ENCODE results near the gene KIAA1191. TPM values are rescaled to one million over a fixed set of nuclear protein-coding genes. Genes with fewer than 3 reads are reported as not detected.

KIAA1191 gene
- total RNA-seq, 3 donors from 2014 or later (not counting 1 experiment from before 2014, with no cell fraction given), result 36.8 to 76.3 (median 75.7) TPM

- peak overlapping the region; percentile 89 for H3K4me3 Mint-ChIP-seq
- Histone ChIP-seq H3K36me3 (ENCODE audit: control insufficient read depth, insufficient read depth, low read length) (no peaks in the 10 kb centered on the region), H3K27me3 (ENCODE audit: control insufficient read depth, insufficient read depth, low read length) (no peaks in the 10 kb centered on the region), H3K4me1 (ENCODE audit: control insufficient read depth, insufficient read depth, low read length) (peaks cover 20% of the 10 kb centered on the region), H3K9me3 (ENCODE audit: control insufficient read depth, insufficient read depth, low read length) (peaks cover 3% of the 10 kb centered on the region), H3K27ac (ENCODE audit: low read length) (no peak overlapping the region), H3K4me3 (ENCODE audit: low read length) (no peak overlapping the region)
- peaks cover 8 to 20% of the 10 kb centered on the region in 2 donors for H3K4me1 Mint-ChIP-seq
- no peak for ATAC-seq
- H3K36me3 Mint-ChIP-seq, result peaks cover 6% of the 10 kb centered on the region
- no peaks in the 10 kb centered on the region for H3K9me3 Mint-ChIP-seq
- H3K27me3 Mint-ChIP-seq (ENCODE audit: low read depth in 2 of 2), result peaks cover 0 to 16% of the 10 kb centered on the region in 2 donors
- intact Hi-C loops (cut with micrococcal nuclease), result no loop called here
- no peak for TF ChIP-seq CTCF (IDR thresholded peaks at IDR 0.05)
- DNase-seq, result no peak
- WGBS (ENCODE audit: insufficient coverage), result 89% methylated on average over 38 of the region's 38 CpGs
- H3K27ac Mint-ChIP-seq, result no peak overlapping the region
Observed at GRCh38 chr5:176366232-176366894, 4.8 kb upstream of the KIAA1191 start.

DNA sequence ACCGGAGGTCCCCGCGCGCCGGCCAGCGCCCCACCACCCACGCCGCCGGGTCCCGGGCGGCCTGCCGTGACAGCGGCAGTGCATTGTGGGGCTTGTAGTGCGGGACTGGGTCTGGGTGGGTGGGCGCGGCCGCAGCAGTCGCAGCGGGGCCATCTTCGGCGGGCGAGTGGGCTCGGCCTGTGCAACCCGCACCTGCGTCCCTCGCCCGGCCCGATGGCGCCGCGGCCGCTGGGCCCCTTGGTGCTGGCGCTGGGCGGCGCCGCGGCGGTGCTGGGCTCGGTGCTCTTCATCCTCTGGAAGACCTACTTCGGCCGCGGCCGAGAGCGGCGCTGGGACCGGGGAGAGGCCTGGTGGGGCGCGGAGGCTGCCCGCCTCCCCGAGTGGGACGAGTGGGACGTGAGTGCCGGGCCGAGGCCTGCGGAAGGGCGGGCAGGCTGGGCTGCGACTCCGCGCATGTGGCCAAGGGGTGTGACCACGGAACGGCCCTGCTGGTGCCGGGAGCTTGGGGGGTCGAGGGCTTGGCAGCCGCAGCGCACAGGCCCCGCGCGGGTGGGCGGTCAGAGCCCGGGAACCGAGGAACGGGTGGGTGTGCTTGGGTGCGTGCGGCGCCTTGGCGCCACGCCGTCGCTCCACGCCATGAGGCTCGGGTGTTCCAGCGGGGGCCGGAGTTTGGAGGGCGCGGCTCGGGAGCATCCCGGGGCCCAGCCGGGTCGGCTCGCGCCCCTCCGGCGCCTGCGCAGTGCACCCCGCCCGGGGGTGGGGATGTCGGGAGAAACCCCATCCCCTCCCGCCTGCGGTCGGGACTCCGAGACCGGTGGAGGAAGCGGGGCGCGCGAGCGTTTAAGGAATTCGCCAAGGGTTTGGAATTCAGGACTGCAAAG lies 4.0 kb upstream of the KIAA1191 start, which contains the start of gene ARL10:
Gene ARL10 (plus strand): TSS at position 137 of the 881 bp plus-strand sequence. CDS start 77 bp downstream, at position 214.
- Histone ChIP-seq H3K4me3 (ENCODE audit: low read length) (peak within 1 kb of the TSS; percentile 63), H3K27me3 (ENCODE audit: control insufficient read depth, insufficient read depth, low read length) (no peaks in the 10 kb centered on the region), H3K9me3 (ENCODE audit: control insufficient read depth, insufficient read depth, low read length) (peaks cover 3% of the 10 kb centered on the region), H3K27ac (ENCODE audit: low read length) (peak within 1 kb of the TSS; percentile 53), H3K4me1 (ENCODE audit: control insufficient read depth, insufficient read depth, low read length) (peaks cover 28% of the 10 kb centered on the region), H3K36me3 (ENCODE audit: control insufficient read depth, insufficient read depth, low read length) (no peaks in the 10 kb centered on the region)
- Mint-ChIP-seq H3K27ac (no peak within 1 kb of the TSS), H3K4me3 (peak within 1 kb of the TSS; percentile 79), H3K4me1 (peaks cover 15 to 27% of the 10 kb centered on the region in 2 donors), H3K27me3 (ENCODE audit: low read depth in 2 of 2) (peaks cover 0 to 16% of the 10 kb centered on the region in 2 donors), H3K36me3 (peaks cover 6% of the 10 kb centered on the region), H3K9me3 (no peaks in the 10 kb centered on the region)
- intact Hi-C loops (cut with micrococcal nuclease), result no loop called here
- ATAC-seq (peak in 2 of 3 donors; percentile 4 to 9), DNase-seq (peak in 1 of 2 donors; percentile 66)
- no peak for TF ChIP-seq CTCF (IDR thresholded peaks at IDR 0.05)
- WGBS (ENCODE audit: insufficient coverage), result 1% methylated on average over 108 of the region's 108 CpGs

- TF ChIP-seq CTCF (IDR thresholded peaks at IDR 0.05), result no peak
- Histone ChIP-seq H3K4me3 (ENCODE audit: low read length) (peak overlapping the region; percentile 63), H3K27me3 (ENCODE audit: control insufficient read depth, insufficient read depth, low read length) (no peaks in the 10 kb centered on the region), H3K9me3 (ENCODE audit: control insufficient read depth, insufficient read depth, low read length) (peaks cover 3% of the 10 kb centered on the region), H3K27ac (ENCODE audit: low read length) (peak overlapping the region; percentile 53), H3K4me1 (ENCODE audit: control insufficient read depth, insufficient read depth, low read length) (peaks cover 35% of the 10 kb centered on the region), H3K36me3 (ENCODE audit: control insufficient read depth, insufficient read depth, low read length) (no peaks in the 10 kb centered on the region)
- Mint-ChIP-seq H3K9me3 (no peaks in the 10 kb centered on the region), H3K4me1 (peaks cover 15 to 27% of the 10 kb centered on the region in 2 donors), H3K4me3 (peak overlapping the region; percentile 79), H3K36me3 (peaks cover 6% of the 10 kb centered on the region), H3K27ac (no peak overlapping the region), H3K27me3 (ENCODE audit: low read depth in 2 of 2) (peaks cover 0 to 16% of the 10 kb centered on the region in 2 donors)
- intact Hi-C loops (cut with micrococcal nuclease), result no loop called here
- 29% methylated on average over 28 of the region's 28 CpGs for WGBS (ENCODE audit: insufficient coverage)
- DNase-seq (no peak), ATAC-seq (no peak)
Observed at GRCh38 chr5:176364765-176365350, 3.3 kb upstream of the KIAA1191 start.
